GM12878 (cell line): ENCODE results near the gene RAD51B. TPM values are rescaled to one million over a fixed set of nuclear protein-coding genes. Genes with fewer than 3 reads are reported as not detected.

Experiments used
- ATAC-seq: fragments of 200-7000 bp; cut with Tn5 transposase; 3 replicates; pipeline ENCODE4 v1.9.1; 2020; ENCODE audit warnings: mild to moderate bottlenecking, moderate library complexity
- BruUV-seq: library from RNA; stranded (reverse); fragments of 400-500 nt; replicated peaks from 2 replicates; lab custom pipeline; 2021; lab: Mats Ljungman, UMichigan
- CTCF ChIA-PET: fragments of 300-600 bp; sonication (Branson Sonifier 250); formaldehyde crosslinking; extraction: SDS; loops from one replicate; lab custom pipeline; 2021; ENCODE audit warnings: inconsistent platforms; lab: Yijun Ruan, JAX
- POLR2A ChIA-PET: fragments of 350-600 bp; formaldehyde crosslinking; extraction: SDS; loops from one replicate; lab custom pipeline; 2021; ENCODE audit warnings: inconsistent platforms; lab: Charles Lee
- RAD21 ChIA-PET: fragments of 300-600 bp; sonication (Branson Sonifier 250); formaldehyde crosslinking; loops from one replicate; lab custom pipeline; 2023; ENCODE audit warnings: antibody characterized with exemption; ENCODE audit not compliant: unreplicated experiment; lab: Charles Lee
- SMC1A ChIA-PET: fragments of 300-600 bp; sonication (Branson Sonifier 250); formaldehyde crosslinking; loops from one replicate; lab custom pipeline; 2023; ENCODE audit not compliant: unreplicated experiment, uncharacterized antibody; lab: Charles Lee
- DNase-seq: peaks from one replicate; pipeline ENCODE4 v3.0.0-alpha.2; 2011; ENCODE audit warnings: low read depth, low spot score
- FAIRE-seq: peaks from 3 replicates; lab custom pipeline; 2011; peaks lifted over from hg19 to GRCh38; lab: Jason Lieb, UNC
- H2AFZ ChIP-seq: 2 replicates; pipeline ENCODE4 v1.6.0; 2011; ENCODE audit warnings: low read depth, low read length, control low read depth; ENCODE audit not compliant: control insufficient read depth
- H3K27ac ChIP-seq: 2 replicates; pipeline ENCODE4 v1.5.1; 2011; ENCODE audit warnings: control low read depth; ENCODE audit not compliant: control insufficient read depth, insufficient read depth
- H3K27me3 ChIP-seq, 2 experiments: replicated peaks in 1 of 2; 2 replicates each; pipeline versions ENCODE4 v1.6.0 to v1.6.1; 2011; ENCODE audit warnings: low read length in 1 of 2; ENCODE audit not compliant: control insufficient read depth in 2 of 2, insufficient read depth in 2 of 2
- H3K36me3 ChIP-seq, 2 experiments: 2 replicates each; pipeline ENCODE4 v1.5.1; 2011; ENCODE audit warnings: low read length in 1 of 2; ENCODE audit not compliant: control insufficient read depth in 2 of 2, insufficient read depth in 2 of 2
- H3K4me1 ChIP-seq: 2 replicates; pipeline ENCODE4 v1.6.1; 2011; ENCODE audit warnings: mild to moderate bottlenecking, low read length, moderate library complexity, mixed read lengths; ENCODE audit not compliant: control insufficient read depth, insufficient read depth
- H3K4me2 ChIP-seq: 2 replicates; pipeline ENCODE4 v1.6.0; 2011; ENCODE audit warnings: control low read depth; ENCODE audit not compliant: control insufficient read depth, insufficient read depth
- H3K4me3 ChIP-seq: fragments of 200-600 bp; sonication (generic); 2 replicates; pipeline ENCODE4 v1.5.1; 2016
- H3K79me2 ChIP-seq: 2 replicates; pipeline ENCODE4 v1.6.0; 2011; ENCODE audit warnings: low read length; ENCODE audit not compliant: control insufficient read depth, insufficient read depth
- H3K9ac ChIP-seq: 2 replicates; pipeline ENCODE4 v1.8.0; 2011; ENCODE audit warnings: low read length, control low read depth, mixed read lengths; ENCODE audit not compliant: control insufficient read depth, insufficient read depth
- H3K9me3 ChIP-seq: replicated peaks from 3 replicates; pipeline ENCODE4 v1.5.1; 2011; ENCODE audit warnings: mild to moderate bottlenecking, low read length; ENCODE audit not compliant: control insufficient read depth, insufficient read depth
- H4K20me1 ChIP-seq: 2 replicates; pipeline ENCODE4 v1.6.0; 2011; ENCODE audit not compliant: control insufficient read depth, insufficient read depth
- BACH1 ChIP-seq: fragments of 450-650 bp; IDR thresholded peaks from 2 replicates; pipeline ENCODE4 v1.6.1; 2017; ENCODE audit warnings: mild to moderate bottlenecking, borderline replicate concordance
- ESRRA ChIP-seq: IDR thresholded peaks from 2 replicates; pipeline ENCODE4 v1.6.1; 2012; ENCODE audit warnings: mild to moderate bottlenecking, low read length, improper control_type of control experiment
- JUNB ChIP-seq: IDR thresholded peaks from 2 replicates; pipeline ENCODE4 v1.6.1; 2016; ENCODE audit warnings: antibody characterized with exemption, mild to moderate bottlenecking
- MEF2B ChIP-seq: fragments of 450-650 bp; IDR thresholded peaks from 2 replicates; pipeline ENCODE4 v1.6.1; 2018; ENCODE audit warnings: mild to moderate bottlenecking, moderate library complexity; ENCODE audit not compliant: partially characterized antibody, poor library complexity, severe bottlenecking
- RAD51 ChIP-seq: fragments of 450-650 bp; IDR thresholded peaks from 2 replicates; pipeline ENCODE4 v1.6.1; 2016; ENCODE audit warnings: moderate library complexity, mild to moderate bottlenecking, inconsistent platforms
- RCOR1 ChIP-seq: conservative IDR thresholded peaks from 2 replicates; pipeline ENCODE4 v1.6.1; 2012; ENCODE audit warnings: low read depth, low read length, improper control_type of control experiment
- RFX5 ChIP-seq: IDR thresholded peaks from 2 replicates; pipeline ENCODE4 v1.6.1; 2011; ENCODE audit warnings: low read depth, low read length, improper control_type of control experiment
- SIX5 ChIP-seq: IDR thresholded peaks from 2 replicates; pipeline ENCODE4 v1.6.1; 2011; ENCODE audit warnings: mild to moderate bottlenecking, low read depth, low read length, moderate library complexity; ENCODE audit not compliant: severe bottlenecking
- SMAD1 ChIP-seq: fragments of 450-650 bp; IDR thresholded peaks from 2 replicates; pipeline ENCODE4 v1.6.1; 2018; ENCODE audit warnings: mild to moderate bottlenecking, low read depth; ENCODE audit not compliant: partially characterized antibody
- SMAD5 ChIP-seq: IDR thresholded peaks from 2 replicates; pipeline ENCODE4 v1.6.1; 2016; ENCODE audit warnings: antibody characterized with exemption, low read depth
- SMARCA5 ChIP-seq: fragments of 450-650 bp; IDR thresholded peaks from 2 replicates; pipeline ENCODE4 v1.6.1; 2017; ENCODE audit warnings: mild to moderate bottlenecking
- SRF ChIP-seq, 2 experiments: IDR thresholded peaks; 2 replicates each; pipeline ENCODE4 v1.6.1; 2011; ENCODE audit warnings: low read depth in 2 of 2, low read length in 2 of 2, mild to moderate bottlenecking in 1 of 2, moderate library complexity in 1 of 2
- WGBS: methylation state at CpG from one replicate; pipeline ENCODE4 v1.1.6; 2016; ENCODE audit warnings: low lambda C conversion rate; ENCODE audit not compliant: insufficient replicate concordance, insufficient coverage; ENCODE audit errors: missing lambda C conversion rate; 5-methylcytosine and 5-hydroxymethylcytosine counted together
- in situ Hi-C: fragments of 300-500 bp; cut with MboI; formaldehyde crosslinking; loops from 9 replicates; pipeline ENCODE4 v1.14.3; 2018; ENCODE audit warnings: mixed read lengths
- intact Hi-C: fragments of 100-400 bp; cut with micrococcal nuclease; formaldehyde crosslinking; loops from one replicate; pipeline ENCODE4 v1.14.2; 2022; ENCODE audit not compliant: unreplicated experiment
- polyA plus RNA-seq, 11 experiments: library from polyadenylated mRNA; depleted of rRNA in 4 of 11; unstranded in 6 of 11; stranded (reverse) in 5 of 11; fragments of >200 nt; fragmentation: Nextera tagmentation in 4 of 11; fragmentation: Illumina TruSeq in 1 of 11; extraction: Ambion mirVana in 4 of 11; extraction: Trizol in 1 of 11; gene quantifications; 1 replicate in 1 of 11; 2 replicates in 10 of 11; pipeline versions ENCODE4 v1.2.1 to v1.2.3, GENCODE V29; 2011 to 2016; ENCODE audit warnings: inconsistent platforms in 2 of 11, missing spikeins in 2 of 11, low read depth in 1 of 11
- total RNA-seq, 4 experiments: library from RNA; depleted of rRNA in 3 of 4; stranded (reverse); fragments of >200 nt in 3 of 4; fragmentation: Illumina TruSeq in 1 of 4; extraction: Trizol in 1 of 4; gene quantifications; 2 replicates each; pipeline versions ENCODE4 v1.2.1 to v1.2.3, GENCODE V29; 2013 to 2021
- TF ChIP-seq, protein P1 (sequence below): fragments of 450-650 bp; IDR thresholded peaks from 2 replicates; pipeline ENCODE4 v1.6.1; 2017; ENCODE audit warnings: antibody characterized with exemption, mild to moderate bottlenecking, moderate library complexity
- TF ChIP-seq, protein P2 (sequence below): IDR thresholded peaks from 2 replicates; pipeline ENCODE4 v1.6.1; 2012; ENCODE audit warnings: low read length, inconsistent platforms
- TF ChIP-seq, protein P3 (sequence below): IDR thresholded peaks from 2 replicates; pipeline ENCODE4 v1.6.1; 2011; ENCODE audit warnings: low read depth, low read length, improper control_type of control experiment, borderline replicate concordance
- TF ChIP-seq, protein P4 (sequence below): fragments of 450-650 bp; conservative IDR thresholded peaks from 2 replicates; pipeline ENCODE4 v1.6.1; 2017; ENCODE audit warnings: mild to moderate bottlenecking, moderate library complexity

RAD51B gene
- total and polyA plus RNA-seq, 10 of the 15 experiments (the other 5 are each of a cell fraction or from before 2014, with no cell fraction given), result 9.8 to 26.8 (median 21.3) TPM

DNA sequence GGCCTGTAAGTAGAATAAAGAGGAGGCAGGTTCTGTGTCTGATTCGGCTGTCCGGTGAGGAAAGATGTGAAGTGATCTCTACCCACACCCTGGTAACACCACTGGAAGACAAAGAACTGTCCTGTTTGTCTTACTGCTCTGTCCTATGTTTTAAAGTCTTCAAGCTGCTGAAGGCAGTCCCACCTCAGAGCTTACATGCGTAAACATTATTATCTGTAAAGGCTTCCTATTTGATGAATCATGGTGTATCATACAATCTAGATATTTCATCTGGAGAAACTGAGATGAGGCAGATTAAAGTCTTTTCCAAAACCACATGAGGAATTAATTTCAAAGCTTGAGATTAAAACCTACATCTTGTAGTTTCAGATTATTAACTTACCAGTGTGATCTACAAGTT, 545.6 kb downstream of the RAD51B start (continued):
- TF ChIP-seq, protein P1, sequence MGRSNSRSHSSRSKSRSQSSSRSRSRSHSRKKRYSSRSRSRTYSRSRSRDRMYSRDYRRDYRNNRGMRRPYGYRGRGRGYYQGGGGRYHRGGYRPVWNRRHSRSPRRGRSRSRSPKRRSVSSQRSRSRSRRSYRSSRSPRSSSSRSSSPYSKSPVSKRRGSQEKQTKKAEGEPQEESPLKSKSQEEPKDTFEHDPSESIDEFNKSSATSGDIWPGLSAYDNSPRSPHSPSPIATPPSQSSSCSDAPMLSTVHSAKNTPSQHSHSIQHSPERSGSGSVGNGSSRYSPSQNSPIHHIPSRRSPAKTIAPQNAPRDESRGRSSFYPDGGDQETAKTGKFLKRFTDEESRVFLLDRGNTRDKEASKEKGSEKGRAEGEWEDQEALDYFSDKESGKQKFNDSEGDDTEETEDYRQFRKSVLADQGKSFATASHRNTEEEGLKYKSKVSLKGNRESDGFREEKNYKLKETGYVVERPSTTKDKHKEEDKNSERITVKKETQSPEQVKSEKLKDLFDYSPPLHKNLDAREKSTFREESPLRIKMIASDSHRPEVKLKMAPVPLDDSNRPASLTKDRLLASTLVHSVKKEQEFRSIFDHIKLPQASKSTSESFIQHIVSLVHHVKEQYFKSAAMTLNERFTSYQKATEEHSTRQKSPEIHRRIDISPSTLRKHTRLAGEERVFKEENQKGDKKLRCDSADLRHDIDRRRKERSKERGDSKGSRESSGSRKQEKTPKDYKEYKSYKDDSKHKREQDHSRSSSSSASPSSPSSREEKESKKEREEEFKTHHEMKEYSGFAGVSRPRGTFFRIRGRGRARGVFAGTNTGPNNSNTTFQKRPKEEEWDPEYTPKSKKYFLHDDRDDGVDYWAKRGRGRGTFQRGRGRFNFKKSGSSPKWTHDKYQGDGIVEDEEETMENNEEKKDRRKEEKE, result no peak

DNA sequence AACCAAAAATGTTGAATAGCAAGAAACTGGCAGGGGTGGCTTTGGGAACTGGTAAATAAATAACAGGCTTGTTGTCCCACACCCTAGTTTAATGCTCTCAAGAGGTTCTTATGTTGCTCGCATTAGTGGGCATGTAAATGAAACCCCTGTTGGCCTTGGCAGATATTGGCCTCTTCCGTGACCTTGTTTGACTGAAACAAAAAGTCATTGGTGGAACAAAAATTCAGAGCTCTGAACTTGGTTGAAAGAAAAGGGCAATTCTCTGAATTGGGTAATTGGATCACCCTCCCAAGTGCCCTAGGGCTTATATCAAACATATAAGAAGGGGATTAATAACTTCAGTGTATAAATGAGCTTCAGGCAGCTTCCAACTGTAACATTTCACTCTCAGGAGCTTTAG, 547.1 kb downstream of the RAD51B start:
- ChIA-PET CTCF (interaction anchor here (0.9 to 3.2 kb wide), 5 partner anchors 10 to 79 kb away, joined by 3 to 17 read pairs (median 3); no protein-coding TSS in a partner anchor), POLR2A (interaction anchor here (0.8 to 2.1 kb wide), 5 partner anchors 11 to 94 kb away, joined by 3 to 6 read pairs (median 3); no protein-coding TSS in a partner anchor), SMC1A (interaction anchor here (1.0 to 11.9 kb wide), 17 partner anchors 8 to 116 kb away, joined by 3 to 114 read pairs (median 13); no protein-coding TSS in a partner anchor), RAD21 (interaction anchor here (0.8 to 15.0 kb wide), 13 partner anchors 11 to 116 kb away, joined by 3 to 194 read pairs (median 25); no protein-coding TSS in a partner anchor)
- in situ Hi-C loops, result no loop called here
- ATAC-seq, result no peak
- Histone ChIP-seq H3K27me3 (no peaks in the 10 kb centered on the region), H4K20me1 (no peaks in the 10 kb centered on the region), H3K4me2 (no peak overlapping the region), H3K36me3 (no peaks in the 10 kb centered on the region), H2AFZ (no peak overlapping the region), H3K27ac (no peak overlapping the region), H3K4me3 (no peak overlapping the region), H3K79me2 (no peaks in the 10 kb centered on the region), H3K9me3 (no peaks in the 10 kb centered on the region; the same call in 1 of the 3 replicates), H3K4me1 (peaks cover 48% of the 10 kb centered on the region), H3K9ac (no peak overlapping the region)
- no TSS peak for BruUV-seq
- no peak for DNase-seq
- no peak for FAIRE-seq
- intact Hi-C loops, result loop anchor here (5.0 kb wide), 1 partner anchor 39 kb away; no protein-coding TSS in a partner anchor
- 95% methylated on average over 2 of the region's 2 CpGs for WGBS
- TF ChIP-seq, protein P2, sequence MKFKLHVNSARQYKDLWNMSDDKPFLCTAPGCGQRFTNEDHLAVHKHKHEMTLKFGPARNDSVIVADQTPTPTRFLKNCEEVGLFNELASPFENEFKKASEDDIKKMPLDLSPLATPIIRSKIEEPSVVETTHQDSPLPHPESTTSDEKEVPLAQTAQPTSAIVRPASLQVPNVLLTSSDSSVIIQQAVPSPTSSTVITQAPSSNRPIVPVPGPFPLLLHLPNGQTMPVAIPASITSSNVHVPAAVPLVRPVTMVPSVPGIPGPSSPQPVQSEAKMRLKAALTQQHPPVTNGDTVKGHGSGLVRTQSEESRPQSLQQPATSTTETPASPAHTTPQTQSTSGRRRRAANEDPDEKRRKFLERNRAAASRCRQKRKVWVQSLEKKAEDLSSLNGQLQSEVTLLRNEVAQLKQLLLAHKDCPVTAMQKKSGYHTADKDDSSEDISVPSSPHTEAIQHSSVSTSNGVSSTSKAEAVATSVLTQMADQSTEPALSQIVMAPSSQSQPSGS, result no peak
- no peak for TF ChIP-seq RAD51
- TF ChIP-seq RFX5, result no peak
- TF ChIP-seq SIX5, result no peak
- no peak for TF ChIP-seq MEF2B
- TF ChIP-seq, protein P3, sequence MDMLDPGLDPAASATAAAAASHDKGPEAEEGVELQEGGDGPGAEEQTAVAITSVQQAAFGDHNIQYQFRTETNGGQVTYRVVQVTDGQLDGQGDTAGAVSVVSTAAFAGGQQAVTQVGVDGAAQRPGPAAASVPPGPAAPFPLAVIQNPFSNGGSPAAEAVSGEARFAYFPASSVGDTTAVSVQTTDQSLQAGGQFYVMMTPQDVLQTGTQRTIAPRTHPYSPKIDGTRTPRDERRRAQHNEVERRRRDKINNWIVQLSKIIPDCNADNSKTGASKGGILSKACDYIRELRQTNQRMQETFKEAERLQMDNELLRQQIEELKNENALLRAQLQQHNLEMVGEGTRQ, result no peak
- no peak for TF ChIP-seq SRF (IDR thresholded peaks at IDR 0.05; ENCODE audit: low read depth in 2 of 2, low read length in 2 of 2)
- TF ChIP-seq, protein P4, sequence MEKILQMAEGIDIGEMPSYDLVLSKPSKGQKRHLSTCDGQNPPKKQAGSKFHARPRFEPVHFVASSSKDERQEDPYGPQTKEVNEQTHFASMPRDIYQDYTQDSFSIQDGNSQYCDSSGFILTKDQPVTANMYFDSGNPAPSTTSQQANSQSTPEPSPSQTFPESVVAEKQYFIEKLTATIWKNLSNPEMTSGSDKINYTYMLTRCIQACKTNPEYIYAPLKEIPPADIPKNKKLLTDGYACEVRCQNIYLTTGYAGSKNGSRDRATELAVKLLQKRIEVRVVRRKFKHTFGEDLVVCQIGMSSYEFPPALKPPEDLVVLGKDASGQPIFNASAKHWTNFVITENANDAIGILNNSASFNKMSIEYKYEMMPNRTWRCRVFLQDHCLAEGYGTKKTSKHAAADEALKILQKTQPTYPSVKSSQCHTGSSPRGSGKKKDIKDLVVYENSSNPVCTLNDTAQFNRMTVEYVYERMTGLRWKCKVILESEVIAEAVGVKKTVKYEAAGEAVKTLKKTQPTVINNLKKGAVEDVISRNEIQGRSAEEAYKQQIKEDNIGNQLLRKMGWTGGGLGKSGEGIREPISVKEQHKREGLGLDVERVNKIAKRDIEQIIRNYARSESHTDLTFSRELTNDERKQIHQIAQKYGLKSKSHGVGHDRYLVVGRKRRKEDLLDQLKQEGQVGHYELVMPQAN, result no peak
- no peak for TF ChIP-seq RCOR1
- no peak for TF ChIP-seq SMAD5
- no peak for TF ChIP-seq JUNB
- no peak for TF ChIP-seq BACH1
- no peak for TF ChIP-seq ESRRA
- no peak for TF ChIP-seq SMARCA5
- TF ChIP-seq SMAD1, result no peak
